ENCODE results near the gene MLLT10.
A peak's percentile ranks its signal among the peaks of the same experiment; 100 is the strongest.

Gene MLLT10

DNA sequence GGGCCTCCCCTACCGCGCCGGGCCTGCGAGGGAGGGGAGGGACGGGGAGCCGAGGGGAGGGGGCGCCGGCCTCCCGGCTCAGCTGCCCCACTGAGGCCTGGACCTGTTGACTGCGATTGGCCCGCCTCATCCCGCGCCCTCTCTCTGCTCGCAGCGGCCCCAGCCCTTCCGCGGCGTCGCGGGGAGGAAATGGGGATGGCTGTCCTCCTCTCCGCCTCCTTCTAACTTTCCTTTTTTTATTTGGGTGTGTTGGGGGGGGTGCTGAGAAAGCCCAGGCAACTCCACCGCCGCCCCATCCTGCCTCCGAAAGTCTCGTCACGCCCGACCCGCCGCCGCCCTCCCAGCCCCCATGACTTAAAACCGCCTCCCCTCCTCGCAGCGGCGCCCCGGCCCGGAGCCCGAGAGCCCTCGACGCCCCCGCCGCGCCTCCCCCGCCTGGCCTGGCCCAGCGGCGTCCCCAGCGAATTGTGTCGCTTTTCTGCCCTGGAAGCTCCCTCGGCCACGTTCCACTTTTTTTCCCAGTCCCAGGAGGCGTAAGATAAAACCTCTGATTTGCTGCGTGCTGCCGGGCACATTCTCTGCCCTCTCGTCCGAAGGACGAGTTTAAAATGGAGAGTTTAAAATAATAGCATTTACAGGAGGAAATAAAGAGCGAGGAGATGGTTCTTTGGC, 7.7 kb upstream of the MLLT10 start:
- peak; percentile 61 for DNase-seq (ENCODE audit: low spot score)

DNA sequence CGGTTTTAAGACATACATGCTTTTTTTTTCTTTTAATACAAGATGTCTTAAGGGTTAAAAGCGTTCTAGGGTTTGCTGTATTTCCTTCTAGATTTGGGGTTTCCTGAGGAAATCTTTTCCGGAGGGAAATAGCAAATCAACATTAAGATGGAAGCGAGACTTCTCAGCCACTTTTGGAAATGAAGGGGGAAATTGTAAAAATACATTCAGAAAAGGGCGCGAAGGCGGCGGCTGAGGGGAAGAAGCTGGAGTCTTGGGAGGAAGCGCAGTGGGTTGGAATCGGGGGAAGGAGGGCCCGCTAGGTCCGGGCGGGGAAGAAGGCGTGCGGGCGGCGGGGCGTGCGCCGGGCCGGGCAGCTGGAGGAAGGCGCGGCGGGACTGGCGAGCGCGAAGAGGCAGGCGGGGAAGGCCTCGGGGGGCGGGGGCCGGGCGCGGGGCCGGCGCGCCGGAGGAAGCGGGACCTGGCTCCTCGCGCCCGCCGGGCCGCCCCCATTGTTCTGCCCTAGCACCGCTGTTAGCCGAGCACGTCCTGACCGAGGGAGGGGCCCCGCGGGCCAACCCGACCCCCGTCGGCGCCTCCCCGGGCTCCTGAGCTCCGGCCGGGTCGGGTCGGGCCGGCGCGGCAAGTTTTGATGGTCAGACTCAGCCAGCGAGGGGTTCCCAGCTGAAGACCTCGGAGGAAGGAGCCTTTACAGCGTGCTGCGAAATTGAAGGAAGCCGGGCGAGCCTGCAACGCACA, 7.0 kb upstream of the MLLT10 start:
- POLR2A ChIA-PET (ENCODE audit: low non-redundant PET) = no interaction called here
- CTCF ChIA-PET = interaction anchor here (0.6 to 1.0 kb wide), 4 partner anchors 17 to 442 kb away, joined by 3 read pairs; no protein-coding TSS in a partner anchor
- peak; percentile 34 for DNase-seq (ENCODE audit: low spot score)
- peak overlapping the region; percentile 99 for H3K27ac ChIP-seq
- TF ChIP-seq, protein P1, sequence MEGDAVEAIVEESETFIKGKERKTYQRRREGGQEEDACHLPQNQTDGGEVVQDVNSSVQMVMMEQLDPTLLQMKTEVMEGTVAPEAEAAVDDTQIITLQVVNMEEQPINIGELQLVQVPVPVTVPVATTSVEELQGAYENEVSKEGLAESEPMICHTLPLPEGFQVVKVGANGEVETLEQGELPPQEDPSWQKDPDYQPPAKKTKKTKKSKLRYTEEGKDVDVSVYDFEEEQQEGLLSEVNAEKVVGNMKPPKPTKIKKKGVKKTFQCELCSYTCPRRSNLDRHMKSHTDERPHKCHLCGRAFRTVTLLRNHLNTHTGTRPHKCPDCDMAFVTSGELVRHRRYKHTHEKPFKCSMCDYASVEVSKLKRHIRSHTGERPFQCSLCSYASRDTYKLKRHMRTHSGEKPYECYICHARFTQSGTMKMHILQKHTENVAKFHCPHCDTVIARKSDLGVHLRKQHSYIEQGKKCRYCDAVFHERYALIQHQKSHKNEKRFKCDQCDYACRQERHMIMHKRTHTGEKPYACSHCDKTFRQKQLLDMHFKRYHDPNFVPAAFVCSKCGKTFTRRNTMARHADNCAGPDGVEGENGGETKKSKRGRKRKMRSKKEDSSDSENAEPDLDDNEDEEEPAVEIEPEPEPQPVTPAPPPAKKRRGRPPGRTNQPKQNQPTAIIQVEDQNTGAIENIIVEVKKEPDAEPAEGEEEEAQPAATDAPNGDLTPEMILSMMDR (conservative IDR thresholded peaks at IDR 0.05; ENCODE audit: low read depth) = no peak

More for the DNA sequence above, 7.7 kb upstream of the MLLT10 start:
- CTCF ChIA-PET = interaction anchor here (0.5 to 1.0 kb wide), 4 partner anchors 10 to 230 kb away, joined by 3 to 5 read pairs (median 3); no protein-coding TSS in a partner anchor
- peak overlapping the region; percentile 99 for H3K27ac ChIP-seq
- POLR2A ChIA-PET (ENCODE audit: low non-redundant PET) = no interaction called here
- TF ChIP-seq, protein P1 (conservative IDR thresholded peaks at IDR 0.05; ENCODE audit: low read depth) = no peak

DNA sequence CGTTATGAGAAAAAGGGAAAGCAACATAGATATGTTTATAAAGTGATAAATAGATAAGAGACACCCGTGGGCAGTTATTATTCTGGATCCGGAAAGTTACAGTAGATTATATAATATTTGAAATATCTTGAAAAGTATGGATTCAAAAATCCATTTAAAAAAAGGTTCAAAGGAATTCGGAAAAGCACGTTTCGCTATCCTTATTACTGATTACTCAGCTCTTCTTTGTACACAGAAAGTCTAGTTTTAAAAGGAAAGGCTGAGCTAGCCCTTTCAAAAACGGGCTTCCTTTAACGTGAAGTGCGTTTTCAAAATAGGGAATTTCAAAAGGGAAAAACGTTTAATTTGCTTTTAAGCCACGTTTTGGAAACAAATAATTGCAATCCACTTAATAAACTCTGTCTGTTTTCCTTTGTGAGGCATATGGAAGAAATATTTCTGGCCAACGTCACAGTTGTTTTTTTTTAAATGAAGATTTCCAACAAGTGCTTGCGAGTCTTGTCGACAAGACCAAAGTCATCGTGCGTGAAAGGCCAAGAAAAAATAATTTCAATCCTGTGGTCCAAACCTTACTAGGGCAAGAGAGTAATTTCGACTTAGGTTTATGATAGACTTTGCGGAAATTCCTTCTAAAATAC, 6.3 kb upstream of the MLLT10 start:
- POLR2A ChIA-PET (ENCODE audit: low non-redundant PET) = interaction anchor here (0.7 kb wide), 1 partner anchor 31 kb away, joined by 4 read pairs; no protein-coding TSS in a partner anchor

DNA sequence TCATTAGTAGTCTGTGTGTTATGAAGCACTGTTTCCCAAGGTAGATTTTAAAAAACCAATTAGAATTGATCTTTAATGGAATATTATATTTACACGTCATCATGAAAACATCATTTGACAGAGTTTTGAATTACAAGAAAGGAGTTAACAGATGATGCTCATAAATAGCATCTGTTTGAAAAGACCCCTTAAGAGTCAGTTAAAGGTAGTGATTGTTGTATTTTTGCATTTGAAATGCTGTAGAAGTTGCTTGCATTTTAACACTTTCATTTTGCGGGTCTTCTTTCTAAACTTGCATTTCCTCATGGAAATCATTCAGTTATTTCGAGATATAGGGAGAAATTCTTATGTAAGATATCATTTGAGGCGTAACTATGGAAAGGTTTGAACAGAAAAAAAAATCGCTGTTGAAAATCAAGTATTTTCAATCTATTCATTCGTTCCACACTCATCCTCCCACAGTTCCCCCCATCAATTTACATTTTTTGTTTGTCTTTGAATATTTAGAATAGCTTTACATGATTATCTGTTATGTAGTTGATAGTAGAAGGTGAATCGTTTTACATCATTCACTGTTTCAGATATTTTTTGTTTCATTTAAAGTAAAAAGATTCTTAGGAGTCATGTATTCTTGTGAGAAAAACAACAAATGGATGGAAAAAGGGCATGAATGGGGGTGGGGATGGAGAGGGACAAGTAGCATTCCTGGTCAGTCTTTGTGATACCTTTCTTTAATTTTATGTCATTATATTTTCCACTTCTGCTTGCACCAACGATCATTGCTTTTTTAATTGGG, 5.6 kb upstream of the MLLT10 start:
- DNase-seq (ENCODE audit: low spot score) = no peak
- ChIA-PET POLR2A (ENCODE audit: low non-redundant PET) (interaction anchor here (0.7 kb wide), 1 partner anchor 32 kb away, joined by 4 read pairs; no protein-coding TSS in a partner anchor), CTCF (interaction anchor here (0.6 kb wide), 1 partner anchor 139 kb away, joined by 5 read pairs; no protein-coding TSS in a partner anchor)
- TF ChIP-seq, protein P1 (conservative IDR thresholded peaks at IDR 0.05; ENCODE audit: low read depth) = no peak
- no peak overlapping the region for H3K27ac ChIP-seq

More for the DNA sequence above, 6.3 kb upstream of the MLLT10 start:
- TF ChIP-seq, protein P1 (conservative IDR thresholded peaks at IDR 0.05; ENCODE audit: low read depth) = no peak
- H3K27ac ChIP-seq = peak overlapping the region; percentile 99
- CTCF ChIA-PET = interaction anchor here (0.6 to 1.0 kb wide), 3 partner anchors 32 to 443 kb away, joined by 3 read pairs; no protein-coding TSS in a partner anchor
- DNase-seq (ENCODE audit: low spot score) = no peak

DNA sequence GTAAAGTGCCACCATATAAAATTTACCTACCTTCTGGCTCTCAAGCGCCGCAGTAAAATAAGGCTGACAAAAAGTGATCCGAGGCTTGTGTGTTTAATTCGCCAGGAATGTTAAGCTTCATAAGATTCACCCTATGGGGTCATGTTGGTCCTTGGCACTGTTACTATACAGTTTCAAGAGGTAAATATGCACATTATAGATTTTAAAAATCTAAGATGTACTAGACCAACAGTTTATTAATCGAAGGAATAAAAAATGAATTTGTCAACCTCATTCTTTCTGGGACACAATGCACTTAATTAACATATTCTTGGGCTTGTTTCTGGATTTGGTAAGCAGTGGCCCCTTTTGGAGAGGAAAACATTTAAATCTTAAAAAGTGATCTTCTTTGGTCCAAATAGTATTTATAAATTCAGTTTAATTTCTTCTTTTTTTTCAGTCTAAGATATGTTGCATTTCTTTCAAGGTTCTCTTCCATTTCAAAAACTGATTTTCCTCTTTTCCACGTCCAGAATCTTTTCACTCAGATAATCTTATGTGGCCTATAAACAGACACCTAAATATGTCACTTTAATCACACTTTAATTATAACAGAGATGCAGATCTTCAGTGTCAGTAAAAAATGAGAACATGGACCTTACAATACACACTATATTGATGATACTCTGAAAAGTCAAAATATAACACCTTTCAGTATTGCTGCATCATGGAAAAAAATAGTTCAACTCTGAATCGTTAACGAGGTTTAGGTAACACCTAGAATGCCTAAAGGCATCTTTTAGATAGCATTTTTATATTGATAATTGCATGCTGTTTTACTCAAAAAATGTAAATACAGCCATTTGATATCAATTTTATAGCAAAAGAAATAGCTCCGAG, 4.8 kb upstream of the MLLT10 start:
- ChIA-PET CTCF (interaction anchor here (0.6 kb wide), 1 partner anchor 138 kb away, joined by 5 read pairs; no protein-coding TSS in a partner anchor), POLR2A (ENCODE audit: low non-redundant PET) (no interaction called here)
- TF ChIP-seq, protein P1 (conservative IDR thresholded peaks at IDR 0.05; ENCODE audit: low read depth) = no peak
- no peak for DNase-seq (ENCODE audit: low spot score)
- no peak overlapping the region for H3K27ac ChIP-seq

Data from RWPE1 (cell line).